ENCODE measurements around the gene HLA-DPA1.

HLA-DPA1 gene

GRCh38 chr6:33091957-33092356 is 18.5 kb upstream of the HLA-DPA1 start:
- H3K27me3 ChIP-seq (ENCODE audit: control insufficient read depth in 1 of 2, insufficient read depth in 2 of 2, low read length in 2 of 2) = peaks cover 6 to 18% of the 10 kb centered on the region in 2 donors
- H3K4me3 ChIP-seq (ENCODE audit: low read length in 2 of 2) = no peak overlapping the region
- no peaks in the 10 kb centered on the region for H3K36me3 ChIP-seq (ENCODE audit: control insufficient read depth in 2 of 2, insufficient read depth in 2 of 2, low read length in 2 of 2)
- no peak overlapping the region for H3K27ac ChIP-seq (ENCODE audit: low read length)
- H3K9me3 ChIP-seq (ENCODE audit: control insufficient read depth in 2 of 2, low read length in 2 of 2) = no peaks in the 10 kb centered on the region
- H3K9ac ChIP-seq (ENCODE audit: low read length in 2 of 2) = no peak overlapping the region
- H3K4me1 ChIP-seq (ENCODE audit: control insufficient read depth, insufficient read depth, low read length) = no peaks in the 10 kb centered on the region

DNA sequence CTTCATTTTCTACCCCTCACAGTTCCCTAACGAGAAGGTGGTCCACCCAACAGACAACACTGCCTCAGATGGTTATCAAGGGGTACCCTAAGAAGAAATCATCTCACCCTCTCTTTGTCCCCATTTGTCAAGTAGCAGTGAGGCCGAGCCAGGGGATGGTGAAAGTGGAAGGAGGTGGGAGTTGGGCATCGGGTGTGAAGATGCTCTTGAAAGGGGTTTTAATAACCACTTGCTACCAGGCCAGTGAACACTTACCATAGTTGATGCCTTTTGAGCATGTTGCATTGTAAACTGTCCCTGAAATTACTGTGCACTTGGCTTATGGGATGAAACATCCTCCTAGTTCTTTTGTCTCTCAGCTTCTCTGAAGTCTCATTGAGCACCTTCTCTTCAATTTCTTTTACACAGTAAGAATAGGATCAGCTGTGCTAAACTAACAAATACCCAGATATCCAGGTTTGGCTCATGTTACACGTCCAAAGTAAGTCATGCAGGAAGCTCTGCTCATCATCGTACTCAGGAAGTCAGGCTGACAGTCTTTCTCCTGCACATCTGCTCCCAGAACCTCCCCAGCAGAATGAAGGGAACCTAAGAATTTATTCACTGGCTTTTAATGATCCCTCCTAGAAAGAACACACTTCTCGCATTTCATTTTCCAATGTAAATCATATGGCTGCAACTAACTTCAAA is 15.6 kb upstream of the HLA-DPA1 start:
- Histone ChIP-seq H3K36me3 (ENCODE audit: control insufficient read depth in 2 of 2, insufficient read depth in 2 of 2, low read length in 2 of 2) (peaks cover 5% of the 10 kb centered on the region in 2 donors), H3K4me3 (ENCODE audit: low read length in 2 of 2) (no peak overlapping the region), H3K9ac (ENCODE audit: low read length in 2 of 2) (no peak overlapping the region), H3K27me3 (ENCODE audit: control insufficient read depth in 1 of 2, insufficient read depth in 2 of 2, low read length in 2 of 2) (peaks cover 6 to 11% of the 10 kb centered on the region in 2 donors), H3K4me1 (ENCODE audit: control insufficient read depth, insufficient read depth, low read length) (no peaks in the 10 kb centered on the region), H3K9me3 (ENCODE audit: control insufficient read depth in 2 of 2, low read length in 2 of 2) (no peaks in the 10 kb centered on the region), H3K27ac (ENCODE audit: low read length) (no peak overlapping the region)

- Histone ChIP-seq H3K4me1 (ENCODE audit: control insufficient read depth, insufficient read depth, low read length) (no peaks in the 10 kb centered on the region), H3K9ac (ENCODE audit: low read length in 2 of 2) (no peak overlapping the region), H3K4me3 (ENCODE audit: low read length in 2 of 2) (no peak overlapping the region), H3K27me3 (ENCODE audit: control insufficient read depth in 1 of 2, insufficient read depth in 2 of 2, low read length in 2 of 2) (peaks cover 6 to 8% of the 10 kb centered on the region in 2 donors), H3K27ac (ENCODE audit: low read length) (no peak overlapping the region), H3K36me3 (ENCODE audit: control insufficient read depth in 2 of 2, insufficient read depth in 2 of 2, low read length in 2 of 2) (peaks cover 5% of the 10 kb centered on the region in 2 donors), H3K9me3 (ENCODE audit: control insufficient read depth in 2 of 2, low read length in 2 of 2) (no peaks in the 10 kb centered on the region)
Measured at GRCh38 chr6:33088258-33088930, 14.9 kb upstream of the HLA-DPA1 start.

DNA sequence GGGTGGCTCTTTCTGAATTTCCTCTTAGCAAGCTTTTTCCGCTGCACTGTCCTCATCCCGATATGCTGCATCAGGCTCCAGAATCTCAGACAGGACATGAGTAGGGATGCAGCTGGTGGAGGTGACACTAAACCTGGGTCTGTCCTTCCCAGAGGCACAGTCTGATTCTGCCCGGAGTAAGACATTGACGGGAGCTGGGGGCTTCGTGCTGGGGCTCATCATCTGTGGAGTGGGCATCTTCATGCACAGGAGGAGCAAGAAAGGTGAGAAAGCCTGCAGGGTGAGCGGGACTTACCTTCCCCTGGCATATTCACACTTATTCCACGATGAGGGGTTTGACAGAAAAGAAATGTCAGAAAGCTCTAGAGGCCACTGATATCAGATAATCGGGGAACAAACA is 12.2 kb upstream of the HLA-DPA1 start:
- Histone ChIP-seq H3K36me3 (ENCODE audit: control insufficient read depth in 2 of 2, insufficient read depth in 2 of 2, low read length in 2 of 2) (peaks cover 5% of the 10 kb centered on the region in 2 donors), H3K4me3 (ENCODE audit: low read length in 2 of 2) (no peak overlapping the region)

GRCh38 chr6:33082702-33083101 is 9.3 kb upstream of the HLA-DPA1 start:
- Histone ChIP-seq H3K9me3 (ENCODE audit: control insufficient read depth in 2 of 2, low read length in 2 of 2) (no peaks in the 10 kb centered on the region), H3K27ac (ENCODE audit: low read length) (no peak overlapping the region), H3K9ac (ENCODE audit: low read length in 2 of 2) (no peak overlapping the region), H3K27me3 (ENCODE audit: control insufficient read depth in 1 of 2, insufficient read depth in 2 of 2, low read length in 2 of 2) (no peaks in the 10 kb centered on the region), H3K4me3 (ENCODE audit: low read length in 2 of 2) (no peak overlapping the region), H3K36me3 (ENCODE audit: control insufficient read depth in 2 of 2, insufficient read depth in 2 of 2, low read length in 2 of 2) (peaks cover 5% of the 10 kb centered on the region in 2 donors), H3K4me1 (ENCODE audit: control insufficient read depth, insufficient read depth, low read length) (peaks cover 11% of the 10 kb centered on the region)

More for the DNA sequence above, 12.2 kb upstream of the HLA-DPA1 start:
- H3K9ac ChIP-seq (ENCODE audit: low read length in 2 of 2) = no peak overlapping the region
- H3K27me3 ChIP-seq (ENCODE audit: control insufficient read depth in 1 of 2, insufficient read depth in 2 of 2, low read length in 2 of 2) = no peaks in the 10 kb centered on the region
- H3K27ac ChIP-seq (ENCODE audit: low read length) = no peak overlapping the region
- H3K9me3 ChIP-seq (ENCODE audit: control insufficient read depth in 2 of 2, low read length in 2 of 2) = no peaks in the 10 kb centered on the region
- peaks cover 11% of the 10 kb centered on the region for H3K4me1 ChIP-seq (ENCODE audit: control insufficient read depth, insufficient read depth, low read length)

DNA sequence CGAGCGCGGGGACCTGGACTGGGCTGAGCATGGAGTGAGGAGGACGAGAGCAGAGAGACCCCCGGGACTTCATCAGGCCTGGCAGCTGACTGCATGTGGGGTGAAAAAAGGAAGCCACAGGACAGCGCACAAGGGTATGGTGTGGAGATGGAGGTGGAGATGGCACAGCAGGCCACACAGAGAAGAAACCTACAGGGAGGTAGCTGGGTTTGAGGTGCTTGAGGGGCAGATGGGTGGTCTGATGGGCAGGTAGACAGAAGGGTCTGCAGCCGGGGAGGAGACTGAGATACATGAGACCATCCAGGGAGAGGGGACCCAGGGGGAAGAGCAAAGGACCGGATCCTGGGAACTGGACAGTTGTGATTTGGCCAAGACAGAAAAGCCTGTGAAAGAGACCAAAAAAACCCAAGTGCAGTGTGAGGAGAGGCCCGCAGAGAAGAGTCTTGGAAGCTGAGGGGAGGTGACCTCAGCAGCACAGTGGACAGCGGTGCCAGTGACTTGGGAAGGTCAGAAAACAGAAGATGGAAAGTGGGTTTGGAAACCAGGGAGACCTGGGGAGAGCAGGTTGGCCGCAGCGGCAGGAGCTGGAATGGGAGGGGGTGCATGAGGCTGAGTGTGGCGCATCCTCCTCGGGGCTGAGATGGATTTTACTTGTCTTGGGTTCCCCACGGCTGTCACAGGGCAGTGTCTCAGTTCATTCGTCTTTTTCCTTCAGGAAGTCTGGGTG is 7.8 kb upstream of the HLA-DPA1 start:
- Histone ChIP-seq H3K27ac (ENCODE audit: low read length) (peak overlapping the region; percentile 58), H3K36me3 (ENCODE audit: control insufficient read depth in 2 of 2, insufficient read depth in 2 of 2, low read length in 2 of 2) (peaks cover 5% of the 10 kb centered on the region in 2 donors), H3K9me3 (ENCODE audit: control insufficient read depth in 2 of 2, low read length in 2 of 2) (no peaks in the 10 kb centered on the region), H3K4me1 (ENCODE audit: control insufficient read depth, insufficient read depth, low read length) (peaks cover 11% of the 10 kb centered on the region), H3K9ac (ENCODE audit: low read length in 2 of 2) (peak overlapping the region; percentile 58 to 60), H3K27me3 (ENCODE audit: control insufficient read depth in 1 of 2, insufficient read depth in 2 of 2, low read length in 2 of 2) (peaks cover 0 to 3% of the 10 kb centered on the region in 2 donors), H3K4me3 (ENCODE audit: low read length in 2 of 2) (peak overlapping the region; percentile 50 to 71)

GRCh38 chr6:33080127-33081089 is 7.0 kb upstream of the HLA-DPA1 start:
- peak overlapping the region; percentile 58 to 60 for H3K9ac ChIP-seq (ENCODE audit: low read length in 2 of 2)

DNA sequence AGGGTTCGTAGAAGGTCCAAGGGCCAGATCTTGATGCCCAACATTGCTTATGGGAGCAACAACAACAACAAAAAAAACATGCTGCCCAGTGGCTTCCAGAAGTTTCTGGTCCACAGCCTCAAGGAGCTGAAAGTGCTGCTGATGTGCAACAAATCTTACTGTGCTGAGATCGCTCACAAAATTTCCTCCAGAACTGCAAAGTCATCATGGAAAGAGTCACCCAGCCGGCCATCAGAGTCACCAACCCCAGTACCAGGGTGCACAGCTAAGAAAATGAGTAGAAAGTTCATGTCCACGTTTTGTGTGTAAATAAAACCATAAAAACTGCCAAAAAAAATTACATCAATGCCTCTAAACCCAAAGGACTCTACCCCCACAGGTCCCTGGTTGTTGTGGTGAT is 6.1 kb upstream of the HLA-DPA1 start:
- Histone ChIP-seq H3K27ac (ENCODE audit: low read length) (no peak overlapping the region), H3K27me3 (ENCODE audit: control insufficient read depth in 1 of 2, insufficient read depth in 2 of 2, low read length in 2 of 2) (peaks cover 0 to 3% of the 10 kb centered on the region in 2 donors), H3K4me1 (ENCODE audit: control insufficient read depth, insufficient read depth, low read length) (peaks cover 11% of the 10 kb centered on the region), H3K4me3 (ENCODE audit: low read length in 2 of 2) (no peak overlapping the region), H3K9me3 (ENCODE audit: control insufficient read depth in 2 of 2, low read length in 2 of 2) (no peaks in the 10 kb centered on the region), H3K9ac (ENCODE audit: low read length in 2 of 2) (no peak overlapping the region), H3K36me3 (ENCODE audit: control insufficient read depth in 2 of 2, insufficient read depth in 2 of 2, low read length in 2 of 2) (no peaks in the 10 kb centered on the region)

More at GRCh38 chr6:33080127-33081089, 7.0 kb upstream of the HLA-DPA1 start:
- H3K4me3 ChIP-seq (ENCODE audit: low read length in 2 of 2) = peak overlapping the region; percentile 50 to 71
- no peaks in the 10 kb centered on the region for H3K9me3 ChIP-seq (ENCODE audit: control insufficient read depth in 2 of 2, low read length in 2 of 2)
- peaks cover 11% of the 10 kb centered on the region for H3K4me1 ChIP-seq (ENCODE audit: control insufficient read depth, insufficient read depth, low read length)
- H3K36me3 ChIP-seq (ENCODE audit: control insufficient read depth in 2 of 2, insufficient read depth in 2 of 2, low read length in 2 of 2) = peaks cover 2 to 3% of the 10 kb centered on the region in 2 donors
- peak overlapping the region; percentile 58 for H3K27ac ChIP-seq (ENCODE audit: low read length)
- H3K27me3 ChIP-seq (ENCODE audit: control insufficient read depth in 1 of 2, insufficient read depth in 2 of 2, low read length in 2 of 2) = peaks cover 0 to 3% of the 10 kb centered on the region in 2 donors

GRCh38 chr6:33078919-33079521 is 5.6 kb upstream of the HLA-DPA1 start:
- H3K4me1 ChIP-seq (ENCODE audit: control insufficient read depth, insufficient read depth, low read length) = peaks cover 11% of the 10 kb centered on the region
- no peaks in the 10 kb centered on the region for H3K9me3 ChIP-seq (ENCODE audit: control insufficient read depth in 2 of 2, low read length in 2 of 2)
- H3K27me3 ChIP-seq (ENCODE audit: control insufficient read depth in 1 of 2, insufficient read depth in 2 of 2, low read length in 2 of 2) = peaks cover 0 to 3% of the 10 kb centered on the region in 2 donors
- no peak overlapping the region for H3K27ac ChIP-seq (ENCODE audit: low read length)
- H3K36me3 ChIP-seq (ENCODE audit: control insufficient read depth in 2 of 2, insufficient read depth in 2 of 2, low read length in 2 of 2) = no peaks in the 10 kb centered on the region
- H3K4me3 ChIP-seq (ENCODE audit: low read length in 2 of 2) = no peak overlapping the region
- no peak overlapping the region for H3K9ac ChIP-seq (ENCODE audit: low read length in 2 of 2)
